Liver (tissue), 3 donors: Measurements from ENCODE around the gene UNC5A.

Experiments
- ATF3 ChIP-seq: IDR thresholded peaks from 2 replicates; pipeline ENCODE4 v1.6.1; 2016; ENCODE audit warnings: antibody characterized with exemption
- CTCF ChIP-seq: fragments of 150-350 bp; IDR thresholded peaks from 2 replicates; pipeline ENCODE4 v1.5.1; 2017; ENCODE audit warnings: improper control_type of control experiment, low read depth, low read length; ENCODE audit not compliant: missing input control
- SP1 ChIP-seq: IDR thresholded peaks from 2 replicates; pipeline ENCODE4 v1.6.1; 2018; ENCODE audit warnings: antibody characterized with exemption, mild to moderate bottlenecking
- TF ChIP-seq, protein P1 (sequence below): IDR thresholded peaks from 2 replicates; pipeline ENCODE4 v1.6.1; 2016; ENCODE audit warnings: antibody characterized with exemption, mild to moderate bottlenecking
- donor health status: healthy.
- donor health status: healthy.

- TF ChIP-seq CTCF (no peak), ATF3 (no peak), SP1 (no peak)
- TF ChIP-seq, protein P1, sequence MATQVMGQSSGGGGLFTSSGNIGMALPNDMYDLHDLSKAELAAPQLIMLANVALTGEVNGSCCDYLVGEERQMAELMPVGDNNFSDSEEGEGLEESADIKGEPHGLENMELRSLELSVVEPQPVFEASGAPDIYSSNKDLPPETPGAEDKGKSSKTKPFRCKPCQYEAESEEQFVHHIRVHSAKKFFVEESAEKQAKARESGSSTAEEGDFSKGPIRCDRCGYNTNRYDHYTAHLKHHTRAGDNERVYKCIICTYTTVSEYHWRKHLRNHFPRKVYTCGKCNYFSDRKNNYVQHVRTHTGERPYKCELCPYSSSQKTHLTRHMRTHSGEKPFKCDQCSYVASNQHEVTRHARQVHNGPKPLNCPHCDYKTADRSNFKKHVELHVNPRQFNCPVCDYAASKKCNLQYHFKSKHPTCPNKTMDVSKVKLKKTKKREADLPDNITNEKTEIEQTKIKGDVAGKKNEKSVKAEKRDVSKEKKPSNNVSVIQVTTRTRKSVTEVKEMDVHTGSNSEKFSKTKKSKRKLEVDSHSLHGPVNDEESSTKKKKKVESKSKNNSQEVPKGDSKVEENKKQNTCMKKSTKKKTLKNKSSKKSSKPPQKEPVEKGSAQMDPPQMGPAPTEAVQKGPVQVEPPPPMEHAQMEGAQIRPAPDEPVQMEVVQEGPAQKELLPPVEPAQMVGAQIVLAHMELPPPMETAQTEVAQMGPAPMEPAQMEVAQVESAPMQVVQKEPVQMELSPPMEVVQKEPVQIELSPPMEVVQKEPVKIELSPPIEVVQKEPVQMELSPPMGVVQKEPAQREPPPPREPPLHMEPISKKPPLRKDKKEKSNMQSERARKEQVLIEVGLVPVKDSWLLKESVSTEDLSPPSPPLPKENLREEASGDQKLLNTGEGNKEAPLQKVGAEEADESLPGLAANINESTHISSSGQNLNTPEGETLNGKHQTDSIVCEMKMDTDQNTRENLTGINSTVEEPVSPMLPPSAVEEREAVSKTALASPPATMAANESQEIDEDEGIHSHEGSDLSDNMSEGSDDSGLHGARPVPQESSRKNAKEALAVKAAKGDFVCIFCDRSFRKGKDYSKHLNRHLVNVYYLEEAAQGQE, result no peak
Observed at GRCh38 chr5:176821441-176821840, 11.1 kb downstream of the UNC5A start.
